Neural progenitor cell (in vitro differentiated cells): ENCODE results near the gene NEO1.

Experiments
- CTCF ChIP-seq: fragments of 200-600 bp; sonication (generic); IDR thresholded peaks from 2 replicates; pipeline ENCODE4 v1.5.1; 2017; ENCODE audit warnings: antibody characterized with exemption, mild to moderate bottlenecking
- EZH2 ChIP-seq: fragments of 200-600 bp; sonication (generic); IDR thresholded peaks from 2 replicates; pipeline ENCODE4 v1.6.1; 2017; ENCODE audit warnings: antibody characterized with exemption, mild to moderate bottlenecking, moderate library complexity
- EZH2phosphoT487 ChIP-seq: fragments of 200-600 bp; sonication (generic); IDR thresholded peaks from 2 replicates; pipeline ENCODE4 v1.6.1; 2017; ENCODE audit warnings: antibody characterized with exemption

DNA sequence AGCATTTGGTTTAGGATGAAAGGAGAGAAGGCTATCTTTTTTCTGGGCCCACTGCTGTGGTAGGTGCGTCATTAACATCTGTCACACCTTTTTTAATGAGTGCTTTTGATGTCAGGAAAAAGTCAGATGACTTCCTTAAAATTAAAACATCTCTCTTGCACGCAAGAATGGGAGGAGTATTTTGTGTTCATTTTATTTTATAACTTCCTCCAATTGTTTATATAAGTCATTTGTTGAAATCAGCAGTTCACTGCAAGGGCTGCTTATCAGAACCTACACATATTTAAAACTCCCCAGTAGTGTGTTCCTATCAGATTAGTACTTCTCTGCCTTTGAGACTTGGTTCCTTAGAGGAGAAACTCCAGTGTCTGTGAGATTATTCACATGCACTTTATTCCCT lies 143.8 kb downstream of the NEO1 start:
- TF ChIP-seq CTCF: no peak
- no peak for TF ChIP-seq EZH2
- TF ChIP-seq EZH2phosphoT487: no peak
